Right lobe of liver (tissue), 4 donors: ENCODE data around the gene NEK9.

Experiments
- POLR2A ChIP-seq: fragments of 450-650 bp; IDR thresholded peaks from one replicate; pipeline ENCODE4 v1.6.1; 2017; ENCODE audit warnings: antibody characterized with exemption, mild to moderate bottlenecking
- TF ChIP-seq, protein P1 (sequence below), 4 donors: fragments of 200-600 bp in 3 of 4; fragments of 450-650 bp in 1 of 4; IDR thresholded peaks; one replicate each; pipeline versions ENCODE4 v1.5.1 to v1.8.0; 2016 to 2022; ENCODE audit warnings: antibody characterized with exemption in 4 of 4, mild to moderate bottlenecking in 2 of 4
- donor health status: DM: no; HTN: no; CAD: no.
- donor health status: DM: no; HTN: no; CAD: no.
- donor health status: DM: no; HTN: yes; CAD: no.

DNA sequence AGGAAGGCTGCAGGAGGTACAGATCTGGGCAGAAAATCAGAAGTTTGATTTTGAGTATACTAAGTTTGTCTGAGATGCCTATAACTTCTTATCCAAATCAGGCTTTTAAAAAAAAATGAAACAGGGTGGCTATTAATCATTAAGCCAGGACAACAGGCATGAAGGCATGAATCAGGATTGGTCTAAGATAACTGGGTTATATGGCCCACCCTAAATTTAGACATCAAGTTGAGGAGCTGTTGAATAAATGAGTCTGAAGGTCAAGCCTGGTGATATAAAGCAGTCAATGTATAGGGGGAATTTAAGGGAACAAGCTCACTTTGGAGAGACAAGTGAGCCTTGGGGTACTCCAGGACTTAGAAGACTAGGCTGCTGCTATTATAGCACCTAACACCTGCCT lies 28.6 kb downstream of the NEK9 start:
- TF ChIP-seq, protein P1, sequence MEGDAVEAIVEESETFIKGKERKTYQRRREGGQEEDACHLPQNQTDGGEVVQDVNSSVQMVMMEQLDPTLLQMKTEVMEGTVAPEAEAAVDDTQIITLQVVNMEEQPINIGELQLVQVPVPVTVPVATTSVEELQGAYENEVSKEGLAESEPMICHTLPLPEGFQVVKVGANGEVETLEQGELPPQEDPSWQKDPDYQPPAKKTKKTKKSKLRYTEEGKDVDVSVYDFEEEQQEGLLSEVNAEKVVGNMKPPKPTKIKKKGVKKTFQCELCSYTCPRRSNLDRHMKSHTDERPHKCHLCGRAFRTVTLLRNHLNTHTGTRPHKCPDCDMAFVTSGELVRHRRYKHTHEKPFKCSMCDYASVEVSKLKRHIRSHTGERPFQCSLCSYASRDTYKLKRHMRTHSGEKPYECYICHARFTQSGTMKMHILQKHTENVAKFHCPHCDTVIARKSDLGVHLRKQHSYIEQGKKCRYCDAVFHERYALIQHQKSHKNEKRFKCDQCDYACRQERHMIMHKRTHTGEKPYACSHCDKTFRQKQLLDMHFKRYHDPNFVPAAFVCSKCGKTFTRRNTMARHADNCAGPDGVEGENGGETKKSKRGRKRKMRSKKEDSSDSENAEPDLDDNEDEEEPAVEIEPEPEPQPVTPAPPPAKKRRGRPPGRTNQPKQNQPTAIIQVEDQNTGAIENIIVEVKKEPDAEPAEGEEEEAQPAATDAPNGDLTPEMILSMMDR (IDR thresholded peaks at IDR 0.05) = no peak
- TF ChIP-seq POLR2A = no peak
